Esophagus squamous epithelium (tissue), 4 donors: ENCODE results near the gene DNAJC5G.

Experiments
- CTCF ChIP-seq, 6 experiments: fragments of 450-650 bp in 4 of 6; fragments of 200-600 bp in 2 of 6; sonication (generic) in 2 of 6; IDR thresholded peaks; one replicate each; pipeline ENCODE4 v1.5.1; 2016 to 2019; ENCODE audit warnings: antibody characterized with exemption in 6 of 6, mild to moderate bottlenecking in 4 of 6, moderate library complexity in 4 of 6
- POLR2A ChIP-seq, 4 donors: fragments of 450-650 bp; IDR thresholded peaks; one replicate each; pipeline ENCODE4 v1.6.1; 2017; ENCODE audit warnings: antibody characterized with exemption in 4 of 4, mild to moderate bottlenecking in 4 of 4, moderate library complexity in 3 of 4

- TF ChIP-seq POLR2A (IDR thresholded peaks at IDR 0.05) (no peak), CTCF (IDR thresholded peaks at IDR 0.05) (no peak)
Measured at GRCh38 chr2:27258051-27258450, 17.2 kb upstream of the DNAJC5G start.
